Right lobe of liver (tissue), 4 donors: ENCODE data around the gene KIF5C.

Experiments used
- CTCF ChIP-seq, 4 donors: fragments of 200-600 bp in 3 of 4; fragments of 450-650 bp in 1 of 4; IDR thresholded peaks; one replicate each; pipeline versions ENCODE4 v1.5.1 to v1.8.0; 2016 to 2022; ENCODE audit warnings: antibody characterized with exemption in 4 of 4, mild to moderate bottlenecking in 2 of 4
- POLR2A ChIP-seq: fragments of 450-650 bp; IDR thresholded peaks from one replicate; pipeline ENCODE4 v1.6.1; 2017; ENCODE audit warnings: antibody characterized with exemption, mild to moderate bottlenecking
- donor health status: DM: no; HTN: no; CAD: no.
- donor health status: DM: no; HTN: no; CAD: no.
- donor health status: DM: no; HTN: yes; CAD: no.

DNA sequence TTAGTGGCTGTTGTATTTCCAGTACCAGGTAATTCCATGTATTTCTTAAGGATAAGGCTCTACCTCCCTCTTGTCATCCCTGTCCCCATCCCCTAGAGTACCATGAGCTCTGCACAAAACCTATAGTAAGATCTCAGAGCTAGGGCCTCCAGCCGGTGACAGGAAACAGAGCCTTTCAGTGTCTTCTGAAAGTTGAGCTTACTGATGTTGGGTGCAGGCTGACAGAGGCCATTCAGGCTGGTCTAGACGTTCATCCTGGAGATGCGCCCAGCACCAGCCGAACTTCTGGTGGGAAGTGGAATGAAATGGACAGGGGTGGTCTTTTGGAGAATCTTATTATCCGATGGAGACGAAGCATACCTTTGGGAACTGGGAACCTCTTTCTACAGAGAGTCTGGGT, 146.7 kb downstream of the KIF5C start:
- TF ChIP-seq CTCF (IDR thresholded peaks at IDR 0.05) (no peak), POLR2A (no peak)
